WERI-Rb-1 (cell line): ENCODE measurements around the gene FUOM.

Experiments used
- DNase-seq: peaks from one replicate; pipeline ENCODE4 v3.0.0-alpha.2; 2020
- H3K27ac ChIP-seq: fragments of 250-450 bp; sonication (Bioruptor Pico); 2 replicates; pipeline ENCODE4 v1.5.1; 2020; ENCODE audit warnings: mild to moderate bottlenecking, moderate library complexity
- H3K27me3 ChIP-seq: fragments of 250-450 bp; sonication (Bioruptor Pico); 2 replicates; pipeline ENCODE4 v1.5.1; 2021; ENCODE audit warnings: mild to moderate bottlenecking, low read depth, moderate library complexity; ENCODE audit not compliant: insufficient read depth, severe bottlenecking
- H3K36me3 ChIP-seq: fragments of 250-450 bp; sonication (Bioruptor Pico); 2 replicates; pipeline ENCODE4 v1.5.1; 2020; ENCODE audit warnings: mild to moderate bottlenecking, moderate library complexity
- H3K4me3 ChIP-seq: 2 replicates; pipeline ENCODE4 v1.5.1; 2011; ENCODE audit warnings: low read depth, mild to moderate bottlenecking, control low read depth, low read length
- H3K9me3 ChIP-seq: fragments of 250-450 bp; sonication (Bioruptor Pico); 2 replicates; pipeline ENCODE4 v1.5.1; 2021; ENCODE audit warnings: mild to moderate bottlenecking, moderate library complexity; ENCODE audit not compliant: severe bottlenecking
- TF ChIP-seq, protein P1 (sequence below): IDR thresholded peaks from 2 replicates; pipeline ENCODE4 v1.5.1; 2011; ENCODE audit warnings: low read depth, mild to moderate bottlenecking, control low read depth, inconsistent platforms, low read length

The FUOM gene

GRCh38 chr10:133396035-133396624 is 38.3 kb upstream of the FUOM start:
- H3K9me3 ChIP-seq: no peaks in the 10 kb centered on the region
- no peak overlapping the region for H3K27ac ChIP-seq
- H3K36me3 ChIP-seq: peaks cover 45% of the 10 kb centered on the region
- TF ChIP-seq, protein P1, sequence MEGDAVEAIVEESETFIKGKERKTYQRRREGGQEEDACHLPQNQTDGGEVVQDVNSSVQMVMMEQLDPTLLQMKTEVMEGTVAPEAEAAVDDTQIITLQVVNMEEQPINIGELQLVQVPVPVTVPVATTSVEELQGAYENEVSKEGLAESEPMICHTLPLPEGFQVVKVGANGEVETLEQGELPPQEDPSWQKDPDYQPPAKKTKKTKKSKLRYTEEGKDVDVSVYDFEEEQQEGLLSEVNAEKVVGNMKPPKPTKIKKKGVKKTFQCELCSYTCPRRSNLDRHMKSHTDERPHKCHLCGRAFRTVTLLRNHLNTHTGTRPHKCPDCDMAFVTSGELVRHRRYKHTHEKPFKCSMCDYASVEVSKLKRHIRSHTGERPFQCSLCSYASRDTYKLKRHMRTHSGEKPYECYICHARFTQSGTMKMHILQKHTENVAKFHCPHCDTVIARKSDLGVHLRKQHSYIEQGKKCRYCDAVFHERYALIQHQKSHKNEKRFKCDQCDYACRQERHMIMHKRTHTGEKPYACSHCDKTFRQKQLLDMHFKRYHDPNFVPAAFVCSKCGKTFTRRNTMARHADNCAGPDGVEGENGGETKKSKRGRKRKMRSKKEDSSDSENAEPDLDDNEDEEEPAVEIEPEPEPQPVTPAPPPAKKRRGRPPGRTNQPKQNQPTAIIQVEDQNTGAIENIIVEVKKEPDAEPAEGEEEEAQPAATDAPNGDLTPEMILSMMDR: no peak
- no peaks in the 10 kb centered on the region for H3K27me3 ChIP-seq
- DNase-seq: no peak
- H3K4me3 ChIP-seq: no peak overlapping the region

GRCh38 chr10:133394801-133395221 is 37.0 kb upstream of the FUOM start:
- Histone ChIP-seq H3K36me3 (peaks cover 39% of the 10 kb centered on the region), H3K27me3 (no peaks in the 10 kb centered on the region), H3K4me3 (peak overlapping the region; percentile 61), H3K27ac (peak overlapping the region; percentile 93), H3K9me3 (no peaks in the 10 kb centered on the region)
- peak; percentile 50 for DNase-seq
- TF ChIP-seq, protein P1: no peak

- no peaks in the 10 kb centered on the region for H3K9me3 ChIP-seq
- TF ChIP-seq, protein P1: peak; percentile 15; the same call in 1 of the 2 replicates
- H3K4me3 ChIP-seq: peak within 1 kb of the TSS; percentile 61
- H3K27ac ChIP-seq: peak within 1 kb of the TSS; percentile 93
- DNase-seq: peak; percentile 95
- H3K36me3 ChIP-seq: peaks cover 34% of the 10 kb centered on the region
- H3K27me3 ChIP-seq: no peaks in the 10 kb centered on the region
Measured at GRCh38 chr10:133394064-133394663, 36.3 kb upstream of the FUOM start, which contains the start of gene MTG1. TSS of gene MTG1 (plus strand) at chr10:133394157. CDS start at chr10:133394221, 64 bp downstream.

DNA sequence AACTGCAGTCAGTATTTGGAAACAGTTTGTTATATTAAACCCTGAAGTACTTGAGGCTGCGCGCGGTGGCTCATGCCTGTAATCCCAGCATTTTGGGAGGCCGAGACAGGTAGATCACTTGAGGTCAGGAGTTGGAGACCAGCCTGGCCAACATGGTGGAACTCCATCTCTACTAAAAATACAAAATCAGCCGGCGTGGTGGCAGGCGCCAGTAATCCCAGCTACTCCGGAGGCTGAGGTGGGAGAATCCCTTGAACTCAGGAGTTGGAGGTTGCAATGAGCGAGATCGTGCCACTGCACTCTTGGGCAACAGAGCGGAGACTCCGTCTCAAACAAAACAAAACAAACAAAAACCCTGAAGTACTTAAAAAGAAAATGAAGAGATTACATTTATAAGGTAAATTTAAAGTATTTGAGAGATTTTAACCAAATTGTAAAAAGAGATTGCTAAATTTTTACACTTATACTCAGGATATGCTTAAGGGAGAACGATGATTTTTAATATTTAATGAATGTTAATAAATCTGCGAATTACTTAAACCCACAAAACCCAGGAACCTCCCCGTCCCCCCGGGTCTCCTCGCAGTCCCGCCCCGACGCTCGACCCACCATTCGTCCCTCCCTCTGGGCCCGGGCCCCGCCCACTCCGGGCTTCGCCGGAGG is 35.7 kb upstream of the FUOM start:
- peaks cover 28% of the 10 kb centered on the region for H3K36me3 ChIP-seq
- peak overlapping the region; percentile 38 for H3K4me3 ChIP-seq
- no peak for DNase-seq
- no peaks in the 10 kb centered on the region for H3K27me3 ChIP-seq
- TF ChIP-seq, protein P1: no peak
- H3K9me3 ChIP-seq: no peaks in the 10 kb centered on the region
- H3K27ac ChIP-seq: peak overlapping the region; percentile 93

GRCh38 chr10:133391761-133392518 is 34.1 kb upstream of the FUOM start:
- Histone ChIP-seq H3K4me3 (no peak overlapping the region), H3K36me3 (peaks cover 18% of the 10 kb centered on the region), H3K27me3 (no peaks in the 10 kb centered on the region), H3K27ac (no peak overlapping the region), H3K9me3 (no peaks in the 10 kb centered on the region)
- TF ChIP-seq, protein P1: no peak
- no peak for DNase-seq
